CD14-positive monocyte (primary cell): Measurements from ENCODE around the gene LTBP2. TPM values are rescaled to one million over a fixed set of nuclear protein-coding genes. Genes with fewer than 3 reads are reported as not detected.

Experiments
- DNase-seq, 3 donors: peaks; one replicate each; pipeline ENCODE4 v3.0.0-alpha.2; 2011 to 2022
- H2AFZ ChIP-seq: 2 replicates; pipeline ENCODE4 v1.6.0; 2012; ENCODE audit warnings: mild to moderate bottlenecking, low read depth, low read length, inconsistent platforms; ENCODE audit not compliant: insufficient read depth, poor library complexity, severe bottlenecking
- H3K27ac ChIP-seq, 2 donors: 1 replicate in 1 of 2; 2 replicates in 1 of 2; pipeline ENCODE4 v1.5.1; 2012 to 2013; ENCODE audit warnings: low read length in 2 of 2, control low read depth in 1 of 2, inconsistent platforms in 1 of 2, low read depth in 1 of 2, mild to moderate bottlenecking in 1 of 2
- H3K27me3 ChIP-seq, 2 donors: one replicate each; pipeline versions ENCODE4 v1.6.0 to v1.6.1; 2011 to 2013; ENCODE audit warnings: low read length in 2 of 2; ENCODE audit not compliant: control insufficient read depth in 2 of 2, insufficient read depth in 2 of 2
- H3K36me3 ChIP-seq, 2 donors: replicated peaks in 1 of 2; 1 replicate in 1 of 2; 2 replicates in 1 of 2; pipeline versions ENCODE4 v1.5.1 to v1.6.1; 2012 to 2013; ENCODE audit warnings: low read length in 2 of 2, control low read depth in 1 of 2, inconsistent platforms in 1 of 2, mild to moderate bottlenecking in 1 of 2; ENCODE audit not compliant: insufficient read depth in 2 of 2, control insufficient read depth in 1 of 2
- H3K4me1 ChIP-seq, 2 donors: 1 replicate in 1 of 2; 2 replicates in 1 of 2; pipeline versions ENCODE4 v1.5.1 to v1.6.1; 2012 to 2013; ENCODE audit warnings: low read length in 2 of 2, control low read depth in 1 of 2, inconsistent platforms in 1 of 2, mild to moderate bottlenecking in 1 of 2, moderate library complexity in 1 of 2; ENCODE audit not compliant: insufficient read depth in 2 of 2, control insufficient read depth in 1 of 2
- H3K4me2 ChIP-seq: replicated peaks from 2 replicates; pipeline ENCODE3; 2012; ENCODE audit warnings: low read length, moderate library complexity, mild to moderate bottlenecking; ENCODE audit not compliant: poor library complexity, severe bottlenecking; ENCODE audit errors: extremely low read depth
- H3K4me3 ChIP-seq, 3 experiments: fragments of 200-600 bp in 1 of 3; sonication (generic) in 1 of 3; replicated peaks in 1 of 3; 1 replicate in 2 of 3; 2 replicates in 1 of 3; pipeline ENCODE4 v1.5.1; 2011 to 2013; ENCODE audit warnings: low read length in 3 of 3, mild to moderate bottlenecking in 3 of 3, control low read depth in 2 of 3, low read depth in 2 of 3, inconsistent platforms in 1 of 3, moderate library complexity in 1 of 3
- H3K79me2 ChIP-seq: 2 replicates; pipeline ENCODE4 v1.6.0; 2012; ENCODE audit warnings: mild to moderate bottlenecking, control low read depth, inconsistent platforms, low read length, moderate library complexity; ENCODE audit not compliant: insufficient read depth
- H3K9ac ChIP-seq: 2 replicates; pipeline ENCODE4 v1.6.0; 2017; ENCODE audit warnings: low read length, mild to moderate bottlenecking; ENCODE audit not compliant: insufficient read depth, poor library complexity, severe bottlenecking
- H3K9me3 ChIP-seq, 2 donors: replicated peaks in 1 of 2; 1 replicate in 1 of 2; 2 replicates in 1 of 2; pipeline versions ENCODE4 v1.5.1 to v1.6.1; 2012 to 2013; ENCODE audit warnings: low read length in 2 of 2, control low read depth in 1 of 2; ENCODE audit not compliant: control insufficient read depth in 1 of 2, insufficient read depth in 1 of 2
- H4K20me1 ChIP-seq: 2 replicates; pipeline ENCODE4 v1.6.0; 2012; ENCODE audit warnings: mild to moderate bottlenecking, low read length, control low read depth, moderate library complexity; ENCODE audit not compliant: insufficient read depth
- H3K27ac Mint-ChIP-seq, 7 donors: one replicate each; pipeline ENCODE4 v1.8.0; 2020; ENCODE audit warnings: mild to moderate bottlenecking in 7 of 7, mixed read lengths in 7 of 7, moderate library complexity in 6 of 7, inconsistent platforms in 2 of 7
- H3K27me3 Mint-ChIP-seq, 3 donors: one replicate each; pipeline ENCODE4 v1.8.0; 2021 to 2022; ENCODE audit warnings: low read depth in 3 of 3, mild to moderate bottlenecking in 3 of 3, mixed read lengths in 3 of 3, moderate library complexity in 3 of 3, inconsistent platforms in 1 of 3
- H3K36me3 Mint-ChIP-seq, 2 donors: one replicate each; pipeline ENCODE4 v1.8.0; 2020; ENCODE audit warnings: mixed read lengths in 2 of 2, inconsistent platforms in 1 of 2, mild to moderate bottlenecking in 1 of 2
- H3K4me1 Mint-ChIP-seq: one replicate; pipeline ENCODE4 v1.8.0; 2020; ENCODE audit warnings: mild to moderate bottlenecking, mixed read lengths
- H3K4me3 Mint-ChIP-seq, 2 donors: one replicate each; pipeline ENCODE4 v1.8.0; 2020; ENCODE audit warnings: mild to moderate bottlenecking in 2 of 2, mixed read lengths in 2 of 2, moderate library complexity in 1 of 2
- H3K9me3 Mint-ChIP-seq, 7 donors: one replicate each; pipeline ENCODE4 v1.8.0; 2020 to 2022; ENCODE audit warnings: mixed read lengths in 7 of 7, mild to moderate bottlenecking in 6 of 7, moderate library complexity in 6 of 7, inconsistent platforms in 2 of 7
- CTCF ChIP-seq: fragments of 200-600 bp; IDR thresholded peaks from one replicate; pipeline ENCODE4 v1.8.0; 2022; ENCODE audit warnings: antibody characterized with exemption, mild to moderate bottlenecking
- WGBS: methylation state at CpG from one replicate; pipeline ENCODE4 v1.1.5; 2013; ENCODE audit warnings: missing lambda C conversion rate; ENCODE audit not compliant: insufficient coverage; 5-methylcytosine and 5-hydroxymethylcytosine counted together
- intact Hi-C, 2 donors: fragments of 100-400 bp; cut with micrococcal nuclease; formaldehyde crosslinking; loops; one replicate each; pipeline versions ENCODE4 v1.15.0 to v1.15.1; 2023
- polyA plus RNA-seq, 3 donors: library from polyadenylated mRNA; depleted of rRNA in 1 of 3; unstranded in 2 of 3; stranded (reverse) in 1 of 3; fragments of 300-500 nt in 2 of 3; fragments of >200 nt in 1 of 3; fragmentation: Illumina TruSeq in 2 of 3; gene quantifications; 1 replicate in 2 of 3; 2 replicates in 1 of 3; pipeline ENCODE4 v1.2.3, GENCODE V29; 2012 to 2021

The LTBP2 gene
- polyA plus RNA-seq, 3 donors: 0.04 to 0.24 (median 0.11) TPM

GRCh38 chr14:74637178-74637550, 25.1 kb upstream of the LTBP2 start:
- no peaks in the 10 kb centered on the region for H3K9me3 ChIP-seq
- no peak overlapping the region for H3K4me2 ChIP-seq
- no peak overlapping the region for H2AFZ ChIP-seq
- Mint-ChIP-seq H3K4me3 (no peak overlapping the region), H3K27ac (peak overlapping the region in 1 of 7 donors; percentile 58), H3K36me3 (no peaks in the 10 kb centered on the region), H3K9me3 (no peaks in the 10 kb centered on the region), H3K4me1 (peaks cover 6% of the 10 kb centered on the region), H3K27me3 (peaks cover 1 to 10% (median 9%) of the 10 kb centered on the region in 3 donors)
- no peaks in the 10 kb centered on the region for H3K4me1 ChIP-seq
- H3K27me3 ChIP-seq: no peaks in the 10 kb centered on the region
- no peak overlapping the region for H3K4me3 ChIP-seq
- H3K27ac ChIP-seq: no peak overlapping the region
- no peak for DNase-seq
- TF ChIP-seq CTCF: no peak
- intact Hi-C loops: no loop called here
- 100% methylated on average over 3 of the region's 3 CpGs for WGBS
- H3K79me2 ChIP-seq: no peaks in the 10 kb centered on the region
- H3K9ac ChIP-seq: no peak overlapping the region
- no peaks in the 10 kb centered on the region for H3K36me3 ChIP-seq
- no peaks in the 10 kb centered on the region for H4K20me1 ChIP-seq

GRCh38 chr14:74636424-74637177, 24.6 kb upstream of the LTBP2 start:
- H3K4me3 ChIP-seq: no peak overlapping the region
- Mint-ChIP-seq H3K27me3 (peaks cover 1 to 10% (median 9%) of the 10 kb centered on the region in 3 donors), H3K9me3 (no peaks in the 10 kb centered on the region), H3K27ac (no peak overlapping the region), H3K36me3 (no peaks in the 10 kb centered on the region), H3K4me1 (peaks cover 6% of the 10 kb centered on the region), H3K4me3 (no peak overlapping the region)
- H3K79me2 ChIP-seq: no peaks in the 10 kb centered on the region
- DNase-seq: no peak
- H3K9ac ChIP-seq: no peak overlapping the region
- WGBS: 60% methylated on average over 2 of the region's 10 CpGs
- no peaks in the 10 kb centered on the region for H4K20me1 ChIP-seq
- H3K36me3 ChIP-seq: no peaks in the 10 kb centered on the region
- H3K9me3 ChIP-seq: no peaks in the 10 kb centered on the region
- intact Hi-C loops: no loop called here
- no peak for TF ChIP-seq CTCF
- no peaks in the 10 kb centered on the region for H3K27me3 ChIP-seq
- no peaks in the 10 kb centered on the region for H3K4me1 ChIP-seq
- no peak overlapping the region for H2AFZ ChIP-seq
- no peak overlapping the region for H3K4me2 ChIP-seq
- no peak overlapping the region for H3K27ac ChIP-seq
